ENCODE data around the gene PTPRK. TPM values are rescaled to one million over a fixed set of nuclear protein-coding genes. Genes with fewer than 3 reads are reported as not detected.

The PTPRK gene
- total RNA-seq, 1 donor from 2014 or later: 25.9 TPM

DNA sequence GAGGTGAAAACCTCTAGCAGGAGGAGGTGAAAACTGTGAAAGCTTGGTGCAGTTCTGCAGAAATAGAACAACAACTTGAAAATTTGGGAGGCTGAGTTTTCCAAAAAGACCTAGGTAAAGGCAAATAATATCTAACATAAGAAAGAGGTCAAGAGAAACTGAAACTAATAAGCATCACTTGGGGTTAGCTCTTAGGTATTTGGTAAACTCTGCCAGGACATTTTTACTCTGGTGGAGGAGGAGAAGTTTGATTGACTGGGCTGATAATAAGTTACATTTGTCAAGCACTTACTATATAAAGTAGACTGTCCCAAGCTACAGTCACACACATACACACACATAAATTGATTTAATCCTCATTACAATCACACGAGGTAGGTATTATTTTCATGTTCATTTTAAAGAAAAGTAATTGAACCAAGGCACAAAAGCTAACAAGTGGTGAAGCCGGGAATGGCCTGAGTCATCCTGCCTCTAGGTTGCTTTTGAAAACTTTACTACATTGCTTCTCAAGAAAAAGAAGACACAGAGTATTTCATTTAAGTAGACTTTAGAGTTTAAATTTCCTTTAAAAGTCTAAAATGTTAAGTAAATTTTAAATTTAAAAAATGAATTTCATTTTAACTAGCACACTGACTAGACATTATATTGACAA is 275.5 kb downstream of the PTPRK start:
- ATAC-seq (no peak), DNase-seq (ENCODE audit: low spot score) (no peak)
- intact Hi-C loops (cut with DNase I): no loop called here

- DNase-seq (ENCODE audit: low spot score) (no peak), ATAC-seq (no peak)
- intact Hi-C loops (cut with DNase I): no loop called here
Observed at GRCh38 chr6:128242765-128243403, 277.5 kb downstream of the PTPRK start.

- intact Hi-C loops (cut with DNase I): no loop called here
- DNase-seq (ENCODE audit: low spot score) (no peak), ATAC-seq (no peak)
Observed at GRCh38 chr6:128241216-128241615, 279.2 kb downstream of the PTPRK start.

- ATAC-seq: no peak
- intact Hi-C loops (cut with DNase I): no loop called here
- DNase-seq (ENCODE audit: low spot score): no peak
Observed at GRCh38 chr6:128240024-128240428, 280.4 kb downstream of the PTPRK start.

DNA sequence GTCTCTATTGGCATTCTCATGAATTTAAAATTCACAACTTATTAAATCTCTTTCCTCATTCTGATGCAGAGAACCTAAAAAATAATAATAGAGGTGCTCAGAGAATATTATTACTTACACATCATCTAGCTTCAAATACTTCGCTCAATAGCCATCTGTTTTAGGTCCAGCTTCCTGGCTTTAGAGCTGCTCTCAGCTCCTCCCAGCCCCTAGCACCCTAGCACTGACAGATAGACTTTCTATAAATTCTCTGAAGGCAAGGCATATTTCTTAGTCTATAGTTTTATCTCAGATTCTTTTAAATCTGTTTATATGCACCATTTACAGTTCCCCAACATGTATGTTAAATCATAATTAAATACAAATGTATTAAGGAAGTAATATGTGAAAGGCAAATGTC is 281.3 kb downstream of the PTPRK start:
- intact Hi-C loops (cut with DNase I): no loop called here
- no peak for ATAC-seq

DNA sequence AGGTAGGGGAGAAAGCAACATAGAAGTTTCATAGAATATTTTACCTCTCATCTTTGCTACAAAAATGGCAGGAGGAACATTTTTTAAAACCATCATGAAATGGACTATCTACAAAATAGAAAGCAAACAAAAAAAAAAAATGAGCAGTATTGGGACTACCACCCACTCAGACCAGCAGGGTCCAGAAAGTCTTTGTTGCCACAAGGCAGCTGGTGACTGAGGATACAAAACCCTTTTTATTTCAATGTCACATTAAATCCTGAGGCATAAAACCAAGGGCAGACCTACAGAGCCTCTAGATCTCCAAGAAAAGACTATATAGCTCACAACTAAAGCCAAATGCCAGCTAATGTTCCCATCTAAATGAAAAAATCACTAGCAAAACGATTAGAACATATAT is 282.2 kb downstream of the PTPRK start:
- intact Hi-C loops (cut with DNase I): no loop called here

More for the DNA sequence above, 281.3 kb downstream of the PTPRK start:
- DNase-seq (ENCODE audit: low spot score): no peak

GRCh38 chr6:128235556-128235955 is 284.8 kb downstream of the PTPRK start:
- no peak for DNase-seq (ENCODE audit: low spot score)
- intact Hi-C loops (cut with DNase I): no loop called here
- no peak for ATAC-seq

More for the DNA sequence above, 282.2 kb downstream of the PTPRK start:
- ATAC-seq (no peak), DNase-seq (ENCODE audit: low spot score) (no peak)

DNA sequence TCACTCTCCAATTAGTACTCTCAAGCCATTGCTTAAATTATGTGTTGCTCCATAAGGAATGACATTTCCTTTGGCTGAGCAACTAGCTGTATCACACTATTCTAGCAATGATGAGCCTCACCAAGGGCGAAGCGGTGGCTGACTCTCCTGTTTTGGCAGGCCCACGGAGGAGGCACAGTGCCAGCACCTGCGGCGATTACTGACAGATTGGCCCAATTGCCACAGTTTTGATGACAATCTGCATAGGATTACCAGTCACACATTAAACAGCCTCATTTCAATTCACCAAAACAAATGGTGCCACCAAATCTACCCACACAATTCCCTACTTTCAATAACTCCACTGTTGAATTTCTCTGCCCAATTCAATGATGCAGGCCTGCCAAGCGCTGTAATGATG is 286.9 kb downstream of the PTPRK start:
- DNase-seq (ENCODE audit: low spot score) (no peak), ATAC-seq (no peak)
- intact Hi-C loops (cut with DNase I): no loop called here

DNA sequence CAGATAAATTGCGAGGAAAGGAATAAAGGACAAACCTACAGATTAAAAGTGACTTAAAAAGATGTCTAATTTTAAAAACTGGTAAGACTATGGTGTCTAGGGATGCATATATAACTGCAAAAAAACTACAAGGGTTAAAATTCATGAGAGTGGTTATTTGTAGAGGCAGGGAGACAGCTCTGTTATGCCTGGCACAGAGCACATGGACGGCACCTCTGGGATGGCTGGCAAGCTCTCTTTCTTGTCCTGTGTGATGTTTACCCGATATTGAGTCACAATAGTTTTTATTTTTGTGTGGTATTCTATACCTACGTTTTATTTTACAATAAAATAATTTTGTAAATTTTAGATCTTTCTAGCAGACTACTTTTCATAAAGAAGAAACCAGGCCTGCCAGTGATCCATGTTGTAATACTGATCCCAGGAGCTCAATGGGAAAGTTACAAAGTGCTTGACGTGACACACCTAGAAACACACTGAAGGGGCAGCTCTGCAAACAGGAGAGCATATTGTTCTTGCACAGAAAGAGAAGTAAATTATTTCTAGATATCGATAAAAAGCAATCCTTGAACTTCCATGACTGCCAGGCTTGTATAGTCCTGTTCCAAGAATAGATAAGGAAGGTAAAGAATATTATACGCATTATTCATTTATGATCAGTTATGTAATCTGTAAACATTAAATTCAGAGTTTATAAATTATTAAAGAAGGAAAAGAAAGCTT is 290.0 kb downstream of the PTPRK start:
- DNase-seq (ENCODE audit: low spot score): no peak
- intact Hi-C loops (cut with DNase I): no loop called here
- ATAC-seq: no peak

DNA sequence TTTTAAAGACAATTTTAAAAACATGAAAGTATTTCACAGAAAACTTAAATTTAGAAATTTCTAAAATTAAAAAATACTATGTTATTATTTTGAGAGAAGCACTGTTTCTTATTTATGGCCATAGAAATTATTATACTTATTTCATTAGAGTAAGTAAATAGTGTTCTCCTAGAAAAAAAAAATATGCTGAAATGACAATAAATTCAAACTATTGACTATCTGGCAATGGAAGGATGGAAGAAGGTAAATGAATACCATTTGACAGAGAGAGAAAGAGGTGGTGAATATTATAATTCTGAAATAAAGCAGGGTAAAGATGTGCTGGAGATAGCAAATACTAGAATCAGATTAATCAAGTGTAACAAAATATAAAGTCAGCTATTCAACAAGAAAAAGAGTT is 294.8 kb downstream of the PTPRK start:
- intact Hi-C loops (cut with DNase I): no loop called here
- no peak for ATAC-seq
- DNase-seq (ENCODE audit: low spot score): no peak

- ATAC-seq: no peak
- intact Hi-C loops (cut with DNase I): no loop called here
- DNase-seq (ENCODE audit: low spot score): no peak
Observed at GRCh38 chr6:128216917-128217316, 303.5 kb downstream of the PTPRK start.

DNA sequence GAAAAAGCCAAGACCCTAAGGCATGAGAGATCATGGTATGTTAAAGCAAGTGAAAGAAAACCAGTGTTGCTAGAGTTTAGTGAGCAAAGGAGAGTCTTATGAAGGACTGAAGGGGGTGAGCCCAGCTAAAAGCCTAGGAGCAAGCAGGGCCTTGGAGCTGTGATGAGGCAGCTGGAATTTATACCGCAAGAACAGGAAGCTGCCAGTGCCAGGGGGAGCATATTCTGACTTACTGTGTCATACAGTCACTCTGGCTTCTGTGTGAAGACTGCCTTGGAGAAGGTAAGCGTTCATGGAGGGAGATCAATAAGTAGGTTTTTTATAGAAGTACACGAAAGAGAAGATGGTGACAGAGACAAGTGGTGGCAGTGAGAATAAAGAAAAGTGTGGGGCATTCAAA is 310.6 kb downstream of the PTPRK start:
- ATAC-seq (no peak), DNase-seq (ENCODE audit: low spot score) (no peak)
- intact Hi-C loops (cut with DNase I): no loop called here

GRCh38 chr6:128208851-128209580 is 311.4 kb downstream of the PTPRK start:
- DNase-seq (ENCODE audit: low spot score): no peak
- intact Hi-C loops (cut with DNase I): no loop called here
- ATAC-seq: no peak

DNA sequence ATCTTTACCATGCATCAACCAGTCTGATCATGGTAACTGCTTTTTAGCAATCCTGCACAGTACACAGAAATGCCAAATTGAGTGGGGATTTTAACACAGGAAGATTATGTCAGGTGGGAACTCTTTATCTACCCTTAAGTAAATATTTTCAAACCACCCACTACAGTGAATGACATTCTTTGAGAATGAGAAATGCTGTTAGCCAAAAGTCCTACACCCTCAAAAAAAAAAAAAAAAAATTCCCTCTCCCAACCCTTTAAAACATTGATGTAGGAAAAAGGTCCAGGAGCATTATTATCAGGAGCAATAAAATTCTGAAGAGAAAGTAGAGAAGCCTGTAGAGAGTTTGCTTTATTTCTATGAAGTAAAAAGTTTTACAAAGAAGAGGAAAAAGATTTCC is 312.3 kb downstream of the PTPRK start:
- ATAC-seq (no peak), DNase-seq (ENCODE audit: low spot score) (no peak)
- intact Hi-C loops (cut with DNase I): no loop called here

DNA sequence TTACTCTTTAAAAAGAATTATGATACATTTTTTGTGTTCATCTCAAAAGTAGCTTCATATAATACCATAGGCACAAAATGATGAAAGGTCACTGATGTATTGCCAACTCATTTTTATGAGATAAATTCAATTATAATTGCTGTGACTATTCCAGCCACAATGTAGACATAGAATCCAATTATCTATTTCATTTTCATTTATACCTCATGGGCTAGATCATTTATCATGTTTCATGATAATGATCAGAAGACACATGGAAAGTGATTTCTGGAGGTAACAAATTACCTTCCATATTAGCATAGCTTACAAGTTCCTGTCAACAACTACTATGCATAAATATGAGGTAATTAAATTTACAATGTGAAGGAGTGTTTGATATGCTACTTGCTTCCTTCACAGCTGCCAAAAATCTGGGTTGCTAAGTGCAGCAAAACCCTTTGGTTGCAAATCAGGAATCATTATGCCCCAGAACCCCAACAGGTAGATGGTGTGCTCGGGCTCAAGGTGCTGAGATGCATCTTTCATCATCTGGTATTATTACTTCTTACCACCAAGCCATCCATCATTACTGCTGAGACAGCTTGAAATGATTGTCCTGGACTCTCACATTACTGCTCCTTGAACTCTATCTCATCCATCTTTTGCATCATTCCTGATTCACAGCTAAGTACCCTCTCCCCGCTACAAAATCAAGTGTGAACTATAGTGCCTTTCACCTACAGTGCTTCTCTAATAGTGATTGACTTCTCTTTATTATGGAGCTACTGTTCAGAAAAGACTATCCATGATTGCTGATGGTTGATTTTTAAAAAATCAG is 313.6 kb downstream of the PTPRK start:
- intact Hi-C loops (cut with DNase I): no loop called here
- ATAC-seq (no peak), DNase-seq (ENCODE audit: low spot score) (no peak)

DNA sequence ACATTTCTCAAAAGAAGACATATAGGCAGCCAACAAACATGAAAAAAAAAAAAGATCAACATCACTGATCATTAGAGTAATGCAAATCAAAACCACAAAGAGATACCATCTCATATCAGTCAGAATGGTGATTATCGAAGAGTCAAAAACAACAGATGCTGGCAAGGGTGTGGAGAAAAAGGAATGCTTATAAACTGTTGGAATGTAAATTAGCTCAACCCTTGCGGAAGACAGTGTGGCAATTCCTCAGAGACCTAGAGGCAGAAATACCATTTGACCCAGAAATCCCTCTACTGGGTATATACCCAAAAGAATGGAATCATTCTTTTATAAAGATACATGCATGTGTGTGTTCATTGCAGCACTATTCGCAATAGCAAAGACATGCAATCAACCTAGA is 315.8 kb downstream of the PTPRK start:
- ATAC-seq (no peak), DNase-seq (ENCODE audit: low spot score) (no peak)

DNA sequence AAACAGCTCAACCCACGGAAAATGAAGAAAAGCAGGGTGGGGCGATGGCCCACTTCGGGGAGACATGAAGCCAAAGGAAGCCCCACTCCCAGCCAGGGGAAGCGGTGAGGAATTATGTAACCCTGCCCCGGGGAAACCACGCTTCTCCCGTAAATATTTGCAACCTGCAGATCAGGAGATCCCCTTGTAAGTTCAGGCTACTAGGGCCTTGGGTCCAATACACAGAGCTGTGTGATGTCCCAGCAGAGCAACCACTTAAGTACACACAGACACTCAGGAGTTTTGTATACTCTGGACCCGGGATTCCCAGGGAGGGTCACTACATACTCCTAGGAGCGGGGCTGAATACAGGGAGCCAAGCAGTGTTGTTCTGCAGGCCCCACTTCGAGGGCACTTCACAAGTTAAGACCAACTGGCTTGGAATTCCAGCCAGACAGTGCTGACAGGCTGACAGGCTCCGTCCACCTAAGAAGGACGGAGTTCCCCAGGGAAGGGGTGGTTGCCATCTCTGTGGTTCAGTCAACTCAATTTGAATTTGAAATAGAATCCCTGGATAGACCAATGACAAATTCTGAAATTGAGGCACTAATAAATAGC is 318.1 kb downstream of the PTPRK start:
- intact Hi-C loops (cut with DNase I): no loop called here
- no peak for DNase-seq (ENCODE audit: low spot score)
- ATAC-seq: no peak

More for the DNA sequence above, 315.8 kb downstream of the PTPRK start:
- intact Hi-C loops (cut with DNase I): no loop called here

DNA sequence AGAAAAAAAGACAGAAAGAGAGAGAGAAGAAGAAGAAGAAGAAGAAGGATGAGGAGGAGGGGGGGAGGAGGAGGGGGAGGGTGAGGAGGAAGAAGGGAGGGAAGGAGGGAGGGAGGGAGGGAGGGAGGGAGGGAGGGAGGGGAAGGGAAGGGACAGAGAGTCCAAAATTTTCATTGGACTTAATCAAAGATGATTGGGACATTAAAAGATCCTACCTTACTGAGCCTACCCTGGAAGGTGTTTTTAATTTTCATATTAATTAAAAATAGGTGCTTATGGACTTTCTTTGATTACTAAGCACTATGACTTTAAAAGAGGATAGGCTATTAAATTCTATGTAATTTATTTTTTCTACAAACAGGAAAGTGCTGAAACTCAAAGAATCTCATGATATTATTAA is 319.6 kb downstream of the PTPRK start:
- ATAC-seq (no peak), DNase-seq (ENCODE audit: low spot score) (no peak)
- intact Hi-C loops (cut with DNase I): no loop called here

GRCh38 chr6:128199461-128199860 is 320.9 kb downstream of the PTPRK start:
- intact Hi-C loops (cut with DNase I): no loop called here
- ATAC-seq (no peak), DNase-seq (ENCODE audit: low spot score) (no peak)

Data from sciatic nerve (tissue), 2 donors.